GM19324 (cell line): ENCODE measurements around the gene BCOR.
A peak's percentile ranks its signal among the peaks of the same experiment; 100 is the strongest.

Source experiments
- ATAC-seq: cut with Tn5 transposase; IDR thresholded peaks from one replicate; pipeline ENCODE4 v1.9.1; 2021; ENCODE audit warnings: mild to moderate bottlenecking, moderate library complexity; ENCODE audit not compliant: unreplicated experiment, low FRiP score

The BCOR gene

DNA sequence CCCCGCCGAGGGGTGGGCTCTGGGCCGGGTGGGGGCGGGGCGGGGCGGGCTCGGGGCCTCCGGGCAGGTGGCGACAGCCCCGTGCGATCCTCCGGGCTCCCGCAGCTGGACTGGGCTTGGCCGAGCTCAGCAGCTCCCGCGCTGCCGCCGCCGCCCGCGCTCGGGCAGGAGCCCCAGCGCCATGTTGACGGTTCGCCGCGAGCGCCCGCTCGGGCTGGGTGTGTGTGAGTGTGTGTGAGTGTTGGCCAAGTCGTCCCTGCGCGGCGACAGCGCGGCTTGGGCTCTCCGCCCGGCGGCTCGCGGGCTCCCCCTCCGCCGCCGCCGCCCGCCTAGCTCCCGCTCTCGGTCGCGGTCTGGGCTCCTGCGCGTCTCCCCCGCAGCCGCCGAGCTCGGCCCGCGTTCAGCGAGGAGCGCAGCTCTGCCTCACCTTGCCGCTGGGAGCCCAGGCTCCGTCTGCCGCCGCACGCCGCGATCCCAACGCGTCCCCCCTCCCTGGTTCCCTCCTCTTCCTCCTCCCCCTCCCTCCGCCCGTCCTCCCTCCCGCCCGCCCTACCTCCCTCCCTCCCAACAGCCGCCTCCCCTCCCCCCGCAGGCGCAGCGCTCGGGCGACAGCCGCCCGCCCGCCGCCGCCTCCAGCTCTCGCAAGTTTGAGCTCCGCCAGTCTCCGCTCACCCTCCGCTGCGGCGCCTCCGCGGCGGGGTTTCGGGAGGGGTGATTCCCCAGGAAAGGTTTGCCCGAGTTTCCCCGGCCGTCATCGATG lies at the start of gene BCOR:
TSS of gene BCOR (minus strand) at position 455 of the 760 bp plus-strand sequence. CDS start 20,029 bp downstream, outside the sequence.
- peak; percentile 23 for ATAC-seq

DNA sequence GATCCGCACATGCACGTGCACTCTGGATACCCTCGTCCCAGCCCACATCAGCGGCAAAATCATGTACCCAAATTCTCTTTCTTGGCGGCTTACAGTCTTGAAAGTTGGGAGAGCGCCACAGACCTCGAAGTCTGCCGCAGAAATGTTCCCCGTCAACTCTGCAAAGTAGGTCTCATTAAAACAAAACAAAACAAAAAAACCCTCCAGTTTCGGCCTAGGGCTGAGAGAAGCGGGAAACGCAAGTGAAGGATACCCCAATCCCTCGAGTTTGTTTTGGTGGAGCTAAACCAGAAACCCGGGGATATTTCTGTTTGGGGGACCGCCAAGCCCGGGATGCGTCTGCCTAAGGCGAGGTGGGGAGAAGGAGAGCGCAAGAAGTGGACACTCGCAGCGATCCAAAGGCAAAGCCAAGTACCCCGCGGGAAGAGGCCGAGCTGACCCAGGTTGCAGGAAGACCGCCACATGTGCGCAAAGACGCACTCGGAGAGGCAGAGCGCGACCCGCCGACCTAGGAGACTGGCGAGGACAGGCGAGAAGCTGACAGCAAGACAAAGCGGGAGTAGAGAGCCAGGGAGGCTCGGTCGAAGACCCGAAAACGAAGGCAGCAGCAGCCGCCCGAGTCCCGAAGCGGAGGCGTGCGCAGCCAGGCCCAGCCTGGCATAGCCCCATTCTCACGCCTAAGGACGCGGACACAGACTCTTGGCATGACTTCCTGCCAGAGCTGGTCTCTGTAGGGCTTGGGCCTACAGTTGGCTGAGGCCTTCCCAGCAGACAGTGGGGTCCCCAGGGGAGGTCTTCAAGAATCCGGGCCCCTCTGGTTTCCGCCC lies 49.6 kb upstream of the BCOR start:
- ATAC-seq: no peak

DNA sequence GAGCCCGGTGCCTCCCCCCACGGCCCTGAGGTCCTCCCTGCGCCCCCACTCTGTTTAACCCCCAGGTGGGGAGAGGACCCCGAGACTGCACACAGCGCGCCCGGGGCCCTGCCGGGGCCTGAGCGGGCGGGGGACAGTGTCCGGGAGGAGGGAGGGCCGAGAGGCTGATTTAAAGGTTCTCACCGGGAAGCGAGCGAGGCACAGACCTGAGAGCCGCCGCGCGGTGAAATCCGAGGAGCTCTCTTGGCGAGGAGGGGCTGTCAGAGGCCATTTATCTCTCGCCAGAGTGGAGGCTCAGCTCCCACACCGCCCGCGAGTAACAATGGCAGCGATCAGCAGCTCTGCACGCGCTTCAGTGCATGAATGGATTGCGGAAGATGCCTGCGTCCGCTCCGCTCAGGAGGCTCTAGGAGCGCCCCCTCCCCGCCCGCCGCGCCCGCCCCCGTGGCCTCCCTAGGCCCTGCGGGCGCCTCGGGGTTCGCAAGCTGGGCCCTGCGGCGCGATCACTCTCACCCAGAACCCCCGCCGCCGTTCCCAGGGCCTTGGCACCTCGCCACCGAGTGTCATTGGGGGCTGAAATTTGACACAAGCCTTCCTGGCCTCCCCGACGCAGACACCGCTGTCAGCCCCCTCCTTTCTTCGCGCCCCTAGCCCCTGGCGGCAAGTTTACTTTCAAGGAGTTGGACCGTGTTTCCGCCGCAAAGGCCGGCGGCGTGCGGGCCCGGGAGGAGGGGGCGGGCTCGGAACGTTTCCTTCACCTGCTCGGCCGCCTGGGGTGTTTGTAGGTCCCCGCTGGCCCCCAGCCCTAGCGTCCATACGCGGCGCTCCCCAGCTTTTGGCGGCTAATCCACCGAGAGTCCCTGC lies 48.7 kb upstream of the BCOR start:
- no peak for ATAC-seq

DNA sequence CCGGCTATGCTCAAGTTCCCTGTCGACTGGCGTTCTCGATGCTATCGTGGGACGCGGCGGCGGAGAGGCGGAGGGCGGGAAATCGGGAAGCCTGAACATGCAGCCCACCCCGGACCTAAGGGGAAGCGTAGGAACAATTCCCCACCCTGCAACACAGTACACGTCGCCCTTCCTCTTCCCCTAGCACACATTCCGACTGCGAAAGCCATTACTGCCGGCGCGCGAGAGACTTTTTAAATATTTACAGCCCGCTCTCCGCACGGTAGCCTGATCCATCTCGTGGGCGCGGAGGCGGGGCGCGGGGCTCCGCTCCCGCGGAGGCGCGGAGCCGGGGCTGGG lies 48.1 kb upstream of the BCOR start:
- ATAC-seq: no peak

DNA sequence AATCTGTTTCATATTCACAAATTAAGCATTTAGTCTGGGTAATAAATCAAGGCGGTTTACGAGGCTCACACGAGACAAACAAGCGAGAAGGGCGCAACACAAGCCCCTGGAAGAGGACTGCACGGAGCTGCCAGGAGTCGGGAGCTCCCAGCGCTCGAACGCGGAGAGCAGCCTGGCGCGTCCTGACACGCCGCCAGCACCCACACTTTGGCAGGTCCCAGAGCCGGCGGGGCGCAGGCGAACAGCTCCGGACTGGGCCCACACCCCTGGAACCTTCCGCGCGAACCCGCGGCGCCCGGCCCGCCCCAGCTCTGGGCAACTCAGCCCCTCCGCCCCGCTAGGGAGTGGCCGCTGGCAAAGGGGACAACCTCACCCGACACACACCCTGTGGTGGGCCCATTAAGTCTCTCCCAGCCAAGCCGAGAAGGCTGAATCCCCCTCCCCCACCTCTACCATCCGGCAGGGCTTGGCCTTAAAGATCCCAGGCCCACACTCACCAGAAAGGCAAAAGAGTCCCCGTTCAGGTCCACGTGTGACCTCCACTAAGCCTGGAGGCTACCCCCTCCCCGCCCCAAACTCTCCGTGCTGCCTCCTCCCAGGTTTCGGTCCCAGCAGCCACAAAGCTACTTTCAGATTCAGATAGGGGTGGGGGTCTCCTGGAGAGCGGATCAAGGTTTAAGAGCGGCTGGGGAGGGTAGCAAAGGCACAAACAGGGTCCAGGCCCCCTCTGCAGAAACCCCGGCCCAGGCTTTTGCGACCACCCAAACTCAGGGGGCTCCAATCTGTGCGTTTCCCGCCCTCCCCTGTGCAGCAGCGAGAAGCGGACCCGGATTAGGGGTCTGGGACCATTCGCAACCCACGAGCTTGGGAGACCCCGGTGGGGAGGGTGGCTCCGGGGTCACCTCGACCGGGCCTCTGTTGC lies 47.5 kb upstream of the BCOR start:
- no peak for ATAC-seq

DNA sequence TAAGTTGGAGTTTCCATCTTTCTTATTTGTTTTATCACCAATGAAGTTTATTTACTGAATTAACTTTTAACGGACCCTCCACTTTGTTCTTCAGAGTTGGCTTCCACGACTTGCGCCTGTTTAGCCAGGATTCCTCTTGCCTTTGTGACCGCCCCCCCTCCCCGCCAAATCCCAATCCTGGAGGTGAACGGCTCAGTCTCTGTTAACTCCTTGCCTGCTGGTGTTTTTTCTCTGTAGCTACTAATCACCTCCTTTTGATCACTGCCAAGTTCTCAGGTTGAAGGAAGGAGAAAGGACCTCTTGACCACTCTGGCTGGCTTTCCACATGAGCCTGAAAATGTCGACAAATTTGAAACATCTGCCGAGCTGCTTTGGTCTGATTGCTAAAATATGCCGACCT lies 46.8 kb upstream of the BCOR start:
- ATAC-seq: no peak

DNA sequence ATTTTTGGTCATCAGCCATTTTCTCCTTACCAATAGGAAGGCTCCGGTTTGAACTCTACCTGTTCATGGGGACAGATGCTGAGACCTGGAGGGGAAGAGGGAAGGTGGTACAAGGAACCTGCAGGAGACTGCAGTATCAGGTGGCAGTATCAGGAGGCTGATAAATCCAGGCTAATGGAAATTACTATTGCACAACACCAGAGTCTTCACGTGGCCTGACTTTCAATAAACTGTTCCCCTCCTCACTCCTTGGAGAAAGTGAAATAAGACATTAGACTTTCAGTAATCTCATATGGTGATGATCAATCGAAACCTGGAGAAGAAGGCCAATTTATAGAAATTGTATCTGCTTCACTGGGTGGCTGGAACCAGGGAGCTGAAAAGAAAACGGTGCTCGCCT lies 46.2 kb upstream of the BCOR start:
- no peak for ATAC-seq

DNA sequence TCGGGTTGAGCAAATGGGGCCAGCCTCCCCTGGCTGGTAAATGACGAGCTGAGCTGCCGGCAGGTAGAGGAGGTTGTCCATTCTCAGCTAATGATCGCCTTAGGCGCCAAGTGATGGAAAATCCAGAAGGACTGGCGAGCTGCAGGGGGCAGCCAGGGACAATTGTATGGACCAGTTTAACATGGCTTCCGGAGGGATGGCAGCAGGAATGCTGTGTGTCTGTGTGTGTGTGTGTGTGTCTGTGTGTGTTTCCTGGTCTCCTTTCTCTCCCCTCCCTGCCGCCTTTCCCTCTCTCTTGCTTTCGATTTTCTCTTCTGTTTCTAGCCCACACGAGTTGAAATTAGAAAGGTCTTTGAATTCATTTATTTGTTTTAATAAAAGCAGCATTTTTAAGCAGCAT lies 45.2 kb upstream of the BCOR start:
- no peak for ATAC-seq

DNA sequence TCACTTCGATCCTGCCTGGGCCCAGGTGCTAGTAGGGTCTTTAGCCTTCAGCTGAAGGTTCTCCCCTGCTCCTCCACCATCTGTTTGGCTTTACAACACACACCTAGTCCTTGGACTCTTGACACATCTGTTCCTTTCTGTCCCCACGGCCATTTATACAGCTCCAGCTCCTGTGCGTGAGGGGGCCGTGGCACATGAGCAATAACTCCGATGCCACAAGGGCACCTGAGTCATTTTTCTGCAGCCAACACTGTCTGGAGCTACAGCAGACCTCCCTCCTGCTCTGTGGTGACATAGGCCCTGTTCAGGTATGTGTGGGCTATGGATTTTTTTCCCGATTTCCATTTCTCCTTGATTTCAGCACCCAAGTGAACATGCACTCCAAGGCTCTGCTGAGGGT lies 44.7 kb upstream of the BCOR start:
- ATAC-seq: no peak

DNA sequence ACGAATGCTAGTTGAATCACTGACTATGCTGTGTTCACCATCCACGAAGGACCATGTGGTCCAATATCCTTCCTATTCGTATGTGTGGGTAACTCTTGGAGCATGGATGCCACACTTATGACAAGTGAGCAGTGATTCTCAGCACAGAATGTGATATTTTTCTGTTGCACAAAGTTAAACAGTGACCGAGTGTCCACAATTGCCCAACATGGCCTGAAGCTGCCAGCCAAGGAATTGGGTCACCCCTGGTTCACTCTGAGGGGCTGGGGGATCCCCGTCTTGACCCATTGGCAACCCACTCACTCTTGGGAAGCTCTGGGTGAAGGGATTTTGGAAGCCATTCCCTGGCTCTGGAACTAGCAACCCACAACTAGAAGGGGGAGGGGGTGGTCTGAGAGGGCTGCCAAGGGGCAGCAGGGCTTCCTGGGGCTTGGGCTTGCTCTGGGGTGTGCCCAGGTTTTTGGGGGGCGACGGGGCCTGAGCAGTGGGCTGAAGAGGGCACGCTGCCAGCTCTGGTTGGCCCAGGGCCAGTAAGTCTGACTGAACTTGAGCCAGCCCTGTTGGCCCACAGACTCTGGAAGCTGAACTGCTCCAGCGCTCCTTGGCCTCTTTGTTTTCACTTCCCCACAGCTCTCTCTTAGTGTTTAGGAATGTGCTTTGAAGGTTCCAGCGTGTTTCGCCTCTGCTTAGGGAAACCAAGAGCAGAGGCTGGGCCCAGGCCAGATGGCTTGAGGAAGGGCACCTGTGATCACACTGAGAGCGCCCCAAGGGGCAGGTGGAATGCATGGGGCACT lies 43.1 kb upstream of the BCOR start:
- no peak for ATAC-seq

DNA sequence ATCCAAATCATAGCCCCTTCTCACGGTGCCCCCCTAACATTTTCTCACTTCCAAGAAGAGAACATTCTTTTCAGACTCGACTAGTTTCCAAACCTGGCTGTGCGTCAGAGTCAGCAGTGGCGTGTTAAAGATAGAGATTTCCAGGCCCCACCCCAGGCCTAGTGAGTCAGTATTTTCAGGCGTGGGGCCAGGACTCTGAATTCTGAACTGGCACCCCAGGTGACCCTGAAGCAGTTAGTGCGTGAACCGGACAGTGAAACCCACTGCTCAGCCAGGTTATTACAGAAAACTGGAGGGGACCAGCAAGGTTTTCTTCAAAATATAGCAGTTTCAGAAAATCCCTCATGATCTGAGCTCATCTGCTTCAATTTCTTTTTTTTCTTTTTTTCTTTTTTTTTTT lies 35.0 kb upstream of the BCOR start:
- no peak for ATAC-seq

DNA sequence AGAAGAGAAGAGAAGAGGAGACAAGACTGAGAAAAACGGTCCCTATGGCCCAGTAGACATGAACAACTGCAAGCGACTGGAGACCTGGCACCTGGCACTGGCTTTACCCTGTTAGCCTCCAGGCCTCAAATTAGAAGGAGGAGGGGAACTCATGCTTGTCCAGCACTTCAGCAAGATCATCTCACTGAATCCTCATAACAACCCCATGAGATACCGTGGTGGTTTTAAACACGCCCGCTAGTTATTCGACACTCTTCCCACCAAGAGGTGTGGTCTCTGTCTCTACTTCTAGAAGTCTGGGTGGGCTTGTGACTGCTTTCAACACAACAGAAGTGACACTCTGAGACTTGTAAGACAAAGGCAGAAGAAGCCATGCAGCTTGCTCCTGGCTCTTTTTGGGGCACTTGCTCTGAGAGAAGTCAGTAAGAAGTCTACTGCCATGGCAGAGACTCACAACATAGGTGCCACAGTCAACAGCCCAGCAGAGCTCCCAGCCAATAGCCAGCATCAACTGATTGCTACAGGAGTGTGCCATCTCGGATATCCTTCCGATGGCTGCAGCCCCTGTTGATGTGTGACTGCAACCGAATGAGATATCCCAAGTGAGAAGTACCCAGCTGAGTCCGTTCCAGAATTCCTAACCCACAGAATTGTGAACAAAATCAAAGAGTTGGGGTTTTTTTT lies 34.0 kb upstream of the BCOR start:
- no peak for ATAC-seq

DNA sequence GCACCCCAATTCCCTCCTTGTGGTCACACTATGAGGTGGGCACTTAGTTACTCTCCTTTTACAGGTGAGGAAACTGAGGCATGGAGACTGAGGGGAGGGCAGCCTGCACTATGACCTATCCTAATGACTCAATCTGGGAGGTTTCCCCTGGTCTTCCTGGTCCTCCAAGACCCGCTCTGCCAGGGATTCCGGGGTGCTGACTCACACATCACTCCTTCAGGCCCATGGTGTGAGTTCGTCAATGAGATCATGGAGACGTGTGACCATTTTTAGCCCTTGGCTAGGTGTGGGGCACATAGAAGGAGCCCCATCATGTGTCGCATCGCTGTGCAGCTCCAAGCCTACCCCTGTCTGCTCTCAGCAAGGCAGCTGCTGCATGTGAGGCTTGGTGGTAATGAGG lies 32.4 kb upstream of the BCOR start:
- ATAC-seq: no peak

DNA sequence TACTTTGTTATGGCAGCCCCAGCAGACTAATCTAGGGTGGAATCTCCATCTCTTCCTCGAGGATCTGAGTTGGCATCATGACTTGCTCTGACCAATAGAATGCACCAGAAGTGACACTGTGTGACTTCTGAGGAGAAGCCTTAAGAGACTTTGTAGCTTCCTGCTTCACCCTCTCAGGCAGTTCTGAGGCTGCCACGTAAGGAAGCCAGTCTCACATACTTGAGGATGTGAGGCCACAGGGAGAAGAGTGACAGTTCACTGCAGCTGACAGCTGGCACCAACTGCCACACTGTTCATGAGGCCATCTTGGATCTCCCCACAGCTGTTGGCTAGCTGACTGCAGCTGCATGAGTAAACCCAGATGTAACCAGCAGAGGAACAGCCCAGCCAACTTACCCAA lies 29.3 kb upstream of the BCOR start:
- no peak for ATAC-seq

DNA sequence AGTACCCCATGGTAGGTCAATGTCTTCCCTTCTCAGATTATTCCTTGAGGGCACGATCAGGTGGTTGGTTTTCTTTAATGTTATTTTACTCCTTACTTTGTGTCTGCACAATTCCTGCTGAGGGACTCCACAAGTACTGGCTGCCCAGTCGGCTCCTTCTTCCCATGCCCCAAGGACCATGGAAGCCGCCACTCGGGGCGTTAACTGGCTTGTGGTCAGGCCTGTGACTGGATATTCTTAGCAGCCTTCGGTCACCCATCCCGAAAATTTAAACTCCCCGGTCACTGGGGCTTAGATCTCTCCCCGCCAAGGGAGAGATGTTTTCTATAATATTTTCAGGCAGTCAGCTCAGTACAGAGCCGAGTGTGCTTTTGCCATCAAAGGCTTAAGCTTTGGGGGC lies 24.7 kb upstream of the BCOR start:
- ATAC-seq: no peak

DNA sequence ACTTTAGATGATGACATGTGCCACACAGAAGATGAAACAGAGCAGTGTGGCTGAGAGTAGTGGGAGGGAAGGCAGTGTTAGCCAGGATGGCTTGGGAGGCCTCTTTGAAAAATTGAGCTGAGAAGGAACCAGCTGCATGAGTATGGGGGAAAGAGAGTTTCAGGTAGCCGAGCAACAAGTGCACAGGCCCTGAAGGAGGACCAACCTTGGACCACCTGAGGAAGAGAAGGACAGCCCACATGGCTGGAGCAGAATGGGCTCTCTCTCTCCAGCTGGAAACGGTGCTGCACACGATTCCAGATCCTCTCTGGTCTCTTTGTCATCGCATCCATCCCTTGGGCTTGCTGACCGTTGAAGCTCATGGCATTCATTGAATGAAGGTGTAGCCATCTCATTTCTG lies 23.9 kb upstream of the BCOR start:
- no peak for ATAC-seq

DNA sequence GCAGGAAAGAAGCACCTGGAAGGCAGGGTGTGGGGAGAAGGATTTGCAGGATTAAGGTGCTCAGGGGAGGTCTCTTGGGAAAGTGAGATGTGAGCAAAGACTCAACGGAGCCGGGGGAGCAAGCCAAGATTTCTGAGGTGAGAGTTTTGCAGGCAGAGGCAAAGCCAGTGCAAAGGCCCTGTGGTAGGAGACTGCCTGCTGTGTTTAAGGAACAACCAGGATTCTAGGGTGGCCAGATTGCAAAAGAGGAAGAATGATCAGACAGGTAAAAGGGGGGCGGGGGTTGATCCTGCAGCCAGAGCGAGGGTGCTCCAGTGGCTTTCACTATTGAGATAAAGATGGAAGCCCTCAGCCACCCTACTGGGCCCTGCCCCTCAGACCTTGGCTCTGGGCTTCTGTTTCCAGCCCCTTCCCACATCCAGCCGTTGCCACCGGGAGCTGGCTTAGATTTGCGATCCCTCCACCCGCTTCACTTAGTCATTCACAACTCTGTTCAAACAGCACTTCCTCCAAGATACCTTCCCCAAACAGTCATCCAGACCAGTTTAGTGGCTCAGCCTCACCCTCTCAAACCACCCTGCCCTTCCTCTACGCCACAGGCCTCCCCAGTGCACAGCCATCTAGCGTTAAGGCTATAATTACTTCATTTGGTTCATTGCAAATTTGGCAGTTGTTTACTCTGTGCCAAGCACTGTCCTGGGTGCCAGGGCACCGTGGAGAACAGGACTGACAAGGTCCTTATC lies 23.3 kb upstream of the BCOR start:
- ATAC-seq: no peak

DNA sequence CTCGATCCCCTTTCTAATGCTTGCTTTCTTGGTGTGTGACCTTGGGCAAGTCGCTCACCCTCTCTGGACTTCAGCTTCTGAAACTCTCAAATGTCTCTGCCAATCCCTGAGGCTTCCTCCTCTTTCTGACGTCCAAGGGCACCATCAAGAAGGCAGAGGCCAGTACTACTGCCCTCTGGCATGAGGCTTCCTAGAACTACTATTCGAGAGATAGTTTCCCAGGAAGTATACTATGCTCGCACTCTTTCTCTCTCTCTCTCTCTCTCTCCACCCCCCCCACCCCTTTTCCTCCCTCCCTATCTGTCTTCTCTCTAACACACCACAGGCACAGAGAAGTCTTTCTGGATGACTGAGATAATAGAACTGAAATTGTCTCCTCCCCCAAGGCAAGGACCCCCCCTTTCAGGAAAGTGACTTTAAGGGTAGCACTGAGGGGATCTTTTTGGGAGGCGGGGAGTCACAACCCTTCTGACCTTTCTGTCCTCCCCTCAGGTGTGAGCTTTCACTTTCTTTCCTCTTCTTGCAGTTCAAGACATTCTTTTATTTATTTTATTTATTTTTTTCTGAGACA lies 20.0 kb upstream of the BCOR start:
- ATAC-seq: no peak
